IMR-90 (cell line): ENCODE measurements around the gene DPYD. TPM values are rescaled to one million over a fixed set of nuclear protein-coding genes. Genes with fewer than 3 reads are reported as not detected.

Experiments
- ATAC-seq: fragments of 200-7000 bp; cut with Tn5 transposase; 2 replicates; pipeline ENCODE4 v1.9.1; 2020; ENCODE audit warnings: low read depth, mild to moderate bottlenecking, moderate library complexity
- BruUV-seq: library from RNA; stranded (reverse); fragments of 400-500 nt; replicated peaks from 2 replicates; lab custom pipeline; 2021; lab: Mats Ljungman, UMichigan
- CTCF ChIA-PET: fragments of 300-600 bp; formaldehyde crosslinking; extraction: SDS; loops from one replicate; lab custom pipeline; 2021; ENCODE audit warnings: antibody characterized with exemption; lab: Yijun Ruan, JAX
- POLR2A ChIA-PET: fragments of 300-600 bp; sonication (Branson Sonifier 250); formaldehyde crosslinking; loops from one replicate; lab custom pipeline; 2022; ENCODE audit warnings: antibody characterized with exemption; ENCODE audit not compliant: unreplicated experiment; lab: Charles Lee
- DNase-seq: peaks from one replicate; pipeline ENCODE4 v3.0.0; 2013
- H2AFZ ChIP-seq: replicated peaks from 2 replicates; pipeline ENCODE3; 2013; ENCODE audit warnings: low read length, mild to moderate bottlenecking; ENCODE audit not compliant: poor library complexity
- H2AK5ac ChIP-seq: 2 replicates; pipeline ENCODE4 v1.6.1; 2013; ENCODE audit warnings: low read depth, low read length, inconsistent platforms
- H2AK9ac ChIP-seq: replicated peaks from 2 replicates; pipeline ENCODE3; 2013; ENCODE audit warnings: mild to moderate bottlenecking, low read depth, low read length, moderate library complexity; ENCODE audit not compliant: poor library complexity
- H2BK120ac ChIP-seq: 2 replicates; pipeline ENCODE4 v1.6.1; 2013; ENCODE audit warnings: low read depth, low read length, inconsistent platforms
- H2BK15ac ChIP-seq: 3 replicates; pipeline ENCODE4 v1.6.1; 2013; ENCODE audit warnings: low read depth, low read length, inconsistent platforms
- H2BK20ac ChIP-seq: 2 replicates; pipeline ENCODE4 v1.6.1; 2013; ENCODE audit warnings: low read depth, mild to moderate bottlenecking, inconsistent platforms, low read length, moderate library complexity
- H2BK5ac ChIP-seq: 2 replicates; pipeline ENCODE4 v1.6.1; 2013; ENCODE audit warnings: mild to moderate bottlenecking, low read depth, low read length, inconsistent platforms; ENCODE audit not compliant: poor library complexity, severe bottlenecking
- H3K14ac ChIP-seq: replicated peaks from 2 replicates; pipeline ENCODE4 v1.6.1; 2013; ENCODE audit warnings: low read depth, low read length, inconsistent platforms
- H3K18ac ChIP-seq: 2 replicates; pipeline ENCODE4 v1.6.1; 2013; ENCODE audit warnings: low read depth, low read length, control low read depth
- H3K23ac ChIP-seq: 2 replicates; pipeline ENCODE4 v1.6.1; 2013; ENCODE audit warnings: low read depth, low read length, inconsistent platforms
- H3K27ac ChIP-seq: 2 replicates; pipeline ENCODE4 v1.5.1; 2013; ENCODE audit warnings: mild to moderate bottlenecking, control low read depth, low read length; ENCODE audit not compliant: insufficient read depth
- H3K27me3 ChIP-seq: 2 replicates; pipeline ENCODE4 v1.6.1; 2013; ENCODE audit warnings: low read length; ENCODE audit not compliant: control insufficient read depth, insufficient read depth
- H3K36me3 ChIP-seq: 2 replicates; pipeline ENCODE4 v1.6.1; 2013; ENCODE audit warnings: low read length, mixed read lengths; ENCODE audit not compliant: control insufficient read depth, insufficient read depth
- H3K4ac ChIP-seq: 2 replicates; pipeline ENCODE4 v1.6.1; 2013; ENCODE audit warnings: low read depth, low read length, inconsistent platforms
- H3K4me1 ChIP-seq: 2 replicates; pipeline ENCODE4 v1.6.1; 2013; ENCODE audit warnings: low read length, mixed read lengths; ENCODE audit not compliant: control insufficient read depth, insufficient read depth
- H3K4me2 ChIP-seq: 2 replicates; pipeline ENCODE4 v1.6.1; 2013; ENCODE audit warnings: low read depth, mild to moderate bottlenecking, control low read depth, low read length, moderate library complexity
- H3K4me3 ChIP-seq: 2 replicates; pipeline ENCODE4 v1.5.1; 2013; ENCODE audit warnings: low read depth, mild to moderate bottlenecking, control low read depth, low read length, moderate library complexity; ENCODE audit not compliant: insufficient read depth
- H3K56ac ChIP-seq: 2 replicates; pipeline ENCODE4 v1.6.1; 2013; ENCODE audit warnings: low read length, inconsistent platforms; ENCODE audit not compliant: insufficient read depth; ENCODE audit errors: extremely low read depth
- H3K79me1 ChIP-seq, 2 experiments: 2 replicates each; pipeline ENCODE4 v1.6.1; 2013; ENCODE audit warnings: low read length in 2 of 2, inconsistent platforms in 1 of 2, low read depth in 1 of 2
- H3K9ac ChIP-seq: 2 replicates; pipeline ENCODE4 v1.6.1; 2013; ENCODE audit warnings: low read depth, low read length, control low read depth
- H3K9me1 ChIP-seq: 2 replicates; pipeline ENCODE4 v1.6.1; 2013; ENCODE audit warnings: low read length, inconsistent platforms; ENCODE audit not compliant: insufficient read depth
- H3K9me3 ChIP-seq: 2 replicates; pipeline ENCODE4 v1.6.1; 2013; ENCODE audit warnings: low read length; ENCODE audit not compliant: control insufficient read depth, insufficient read depth
- H4K20me1 ChIP-seq: 2 replicates; pipeline ENCODE4 v1.6.1; 2013; ENCODE audit warnings: low read length, inconsistent platforms; ENCODE audit not compliant: insufficient read depth
- H4K5ac ChIP-seq: 2 replicates; pipeline ENCODE4 v1.6.1; 2013; ENCODE audit warnings: mild to moderate bottlenecking, low read depth, low read length, control low read depth
- H4K8ac ChIP-seq, 2 experiments: 2 replicates each; pipeline ENCODE4 v1.6.1; 2013; ENCODE audit warnings: low read depth in 2 of 2, low read length in 2 of 2, control low read depth in 1 of 2, inconsistent platforms in 1 of 2
- H4K91ac ChIP-seq: 2 replicates; pipeline ENCODE4 v1.6.1; 2013; ENCODE audit warnings: low read depth, low read length, inconsistent platforms; ENCODE audit not compliant: insufficient read depth
- CEBPB ChIP-seq: IDR thresholded peaks from 2 replicates; pipeline ENCODE4 v1.6.1; 2012; ENCODE audit warnings: low read depth, low read length, improper control_type of control experiment
- CTCF ChIP-seq: conservative IDR thresholded peaks from 2 replicates; pipeline ENCODE4 v1.5.1; 2012; ENCODE audit warnings: mild to moderate bottlenecking, low read depth, low read length, improper control_type of control experiment
- ELK1 ChIP-seq: fragments of 150-350 bp; IDR thresholded peaks from 2 replicates; pipeline ENCODE4 v1.6.1; 2016; ENCODE audit warnings: low read depth, mild to moderate bottlenecking, low read length, moderate library complexity, borderline replicate concordance
- FOS ChIP-seq: fragments of 150-350 bp; IDR thresholded peaks from 2 replicates; pipeline ENCODE4 v1.6.1; 2016; ENCODE audit warnings: low read depth, low read length
- MAZ ChIP-seq: IDR thresholded peaks from 2 replicates; pipeline ENCODE4 v1.6.1; 2012; ENCODE audit warnings: low read depth, mild to moderate bottlenecking, low read length, improper control_type of control experiment, moderate library complexity, borderline replicate concordance
- MXI1 ChIP-seq: IDR thresholded peaks from 2 replicates; pipeline ENCODE4 v1.6.1; 2012; ENCODE audit warnings: low read depth, mild to moderate bottlenecking, low read length, moderate library complexity, borderline replicate concordance
- NFE2L2 ChIP-seq: fragments of 150-350 bp; IDR thresholded peaks from 2 replicates; pipeline ENCODE4 v1.6.1; 2016; ENCODE audit warnings: low read depth, mild to moderate bottlenecking, low read length
- RAD21 ChIP-seq: IDR thresholded peaks from 2 replicates; pipeline ENCODE4 v1.6.1; 2012; ENCODE audit warnings: low read length, improper control_type of control experiment
- RCOR1 ChIP-seq: IDR thresholded peaks from 2 replicates; pipeline ENCODE4 v1.6.1; 2012; ENCODE audit warnings: mild to moderate bottlenecking, low read length, improper control_type of control experiment; ENCODE audit not compliant: insufficient replicate concordance
- RFX5 ChIP-seq: IDR thresholded peaks from 2 replicates; pipeline ENCODE4 v1.8.0; 2012; ENCODE audit warnings: low read depth, mild to moderate bottlenecking, low read length, moderate library complexity
- SMC3 ChIP-seq: fragments of 150-350 bp; IDR thresholded peaks from 2 replicates; pipeline ENCODE4 v1.6.1; 2016; ENCODE audit warnings: low read depth, mild to moderate bottlenecking, antibody characterized with exemption, low read length, moderate library complexity
- USF2 ChIP-seq: fragments of 150-350 bp; IDR thresholded peaks from 2 replicates; pipeline ENCODE4 v1.6.1; 2017; ENCODE audit warnings: mild to moderate bottlenecking, antibody characterized with exemption, low read length, low read depth
- WGBS, 2 experiments: methylation state at CpG; one replicate each; pipeline versions ENCODE4 v1.1.5 to v1.1.7; 2013; ENCODE audit warnings: missing lambda C conversion rate in 2 of 2; ENCODE audit not compliant: insufficient read length in 1 of 2; ENCODE audit errors: extremely low coverage in 2 of 2; 5-methylcytosine and 5-hydroxymethylcytosine counted together
- dilution Hi-C: fragments of 300-500 bp; cut with HindIII; formaldehyde crosslinking; loops from one replicate; pipeline ENCODE4 v1.14.3; 2018; ENCODE audit warnings: low sequenced_read_pairs; ENCODE audit not compliant: unreplicated experiment
- in situ Hi-C: fragments of 300-500 bp; cut with MboI; formaldehyde crosslinking; loops from 3 replicates; pipeline ENCODE4 v1.14.3; 2019; ENCODE audit warnings: low sequenced_read_pairs, inconsistent platforms, mixed read lengths
- intact Hi-C: fragments of 100-400 bp; cut with micrococcal nuclease; formaldehyde crosslinking; loops from 2 replicates; pipeline ENCODE4 v1.10.0; 2022
- polyA plus RNA-seq, 3 experiments: library from polyadenylated mRNA; depleted of rRNA; stranded (reverse); fragments of >200 nt; gene quantifications; 2 replicates each; pipeline ENCODE4 v1.2.3, GENCODE V29; 2012; ENCODE audit warnings: low replicate concordance in 1 of 3
- total RNA-seq: library from RNA; depleted of rRNA; stranded (reverse); fragments of >200 nt; gene quantifications from 2 replicates; pipeline ENCODE4 v1.2.3, GENCODE V29; 2012

DPYD gene
- total and polyA plus RNA-seq, 2 of the 4 experiments (the other 2 are of a cell fraction): 9.3 to 47.3 TPM

GRCh38 chr1:97677702-97678101 lies 243.1 kb downstream of the DPYD start:
- no peak overlapping the region for H2AFZ ChIP-seq
- H2BK20ac ChIP-seq: no peak overlapping the region
- no peaks in the 10 kb centered on the region for H3K9me3 ChIP-seq
- H3K79me1 ChIP-seq: no peaks in the 10 kb centered on the region
- no peak overlapping the region for H3K56ac ChIP-seq
- H4K5ac ChIP-seq: no peak overlapping the region
- no peaks in the 10 kb centered on the region for H3K4me1 ChIP-seq
- intact Hi-C loops (no loop called here), dilution Hi-C loops (no loop called here), in situ Hi-C loops (no loop called here)
- no peak overlapping the region for H4K91ac ChIP-seq
- no peaks in the 10 kb centered on the region for H3K36me3 ChIP-seq
- no peak overlapping the region for H2BK15ac ChIP-seq
- no peak overlapping the region for H3K9ac ChIP-seq
- no peak overlapping the region for H3K18ac ChIP-seq
- DNase-seq: no peak
- ATAC-seq: no peak
- no peaks in the 10 kb centered on the region for H3K27me3 ChIP-seq
- H3K14ac ChIP-seq: no peak overlapping the region
- H4K20me1 ChIP-seq: no peaks in the 10 kb centered on the region
- ChIA-PET CTCF (interaction anchor here (0.6 kb wide), 1 partner anchor 107 kb away, joined by 8 read pairs; no protein-coding TSS in a partner anchor), POLR2A (no interaction called here)
- no peak overlapping the region for H3K4me2 ChIP-seq
- H2AK5ac ChIP-seq: no peak overlapping the region
- H2BK5ac ChIP-seq: no peak overlapping the region
- BruUV-seq: no TSS peak
- H3K27ac ChIP-seq: no peak overlapping the region
- no peak overlapping the region for H4K8ac ChIP-seq
- no peaks in the 10 kb centered on the region for H3K9me1 ChIP-seq
- H3K4me3 ChIP-seq: no peak overlapping the region
- no peak overlapping the region for H3K4ac ChIP-seq
- no peak overlapping the region for H2BK120ac ChIP-seq
- no peak overlapping the region for H2AK9ac ChIP-seq
- WGBS, 2 experiments: 80% methylated on average over 1 of the region's 4 CpGs; no CpG with 5 or more reads in 1 of the 2 experiments
- no peak overlapping the region for H3K23ac ChIP-seq
- TF ChIP-seq RAD21: no peak
- no peak for TF ChIP-seq MAZ
- no peak for TF ChIP-seq USF2
- TF ChIP-seq ELK1: no peak
- TF ChIP-seq MXI1: no peak
- no peak for TF ChIP-seq NFE2L2
- TF ChIP-seq SMC3: no peak
- TF ChIP-seq FOS: no peak
- no peak for TF ChIP-seq CEBPB
- no peak for TF ChIP-seq CTCF
- no peak for TF ChIP-seq RFX5
- TF ChIP-seq RCOR1: no peak
